H9 (cell line): Measurements from ENCODE around the gene DLG1. TPM values are rescaled to one million over a fixed set of nuclear protein-coding genes. Genes with fewer than 3 reads are reported as not detected.

Experiments
- DNase-seq: peaks from one replicate; pipeline ENCODE4 v3.0.0-alpha.2; 2017
- H2AFZ ChIP-seq: one replicate; pipeline ENCODE4 v1.6.1; 2013; ENCODE audit warnings: mild to moderate bottlenecking, low read length, control low read depth, moderate library complexity
- H2AK5ac ChIP-seq: 2 replicates; pipeline ENCODE4 v1.6.1; 2013; ENCODE audit warnings: low read length, control low read depth, mixed read lengths; ENCODE audit not compliant: insufficient read length
- H2BK120ac ChIP-seq: one replicate; pipeline ENCODE4 v1.6.1; 2013; ENCODE audit warnings: low read depth, mild to moderate bottlenecking, low read length, control low read depth, inconsistent platforms; ENCODE audit not compliant: poor library complexity, severe bottlenecking
- H2BK12ac ChIP-seq: 2 replicates; pipeline ENCODE4 v1.6.1; 2013; ENCODE audit warnings: low read length, control low read depth, mixed read lengths, low read depth; ENCODE audit not compliant: insufficient read length
- H2BK15ac ChIP-seq: 2 replicates; pipeline ENCODE4 v1.6.1; 2013; ENCODE audit warnings: low read depth, low read length, control low read depth
- H2BK20ac ChIP-seq: one replicate; pipeline ENCODE4 v1.6.1; 2013; ENCODE audit warnings: low read depth, mild to moderate bottlenecking, low read length, control low read depth, inconsistent platforms; ENCODE audit not compliant: poor library complexity, severe bottlenecking
- H2BK5ac ChIP-seq: 2 replicates; pipeline ENCODE4 v1.6.1; 2013; ENCODE audit warnings: low read length, control low read depth, mixed read lengths; ENCODE audit not compliant: insufficient read length
- H3K14ac ChIP-seq: 2 replicates; pipeline ENCODE4 v1.6.1; 2013; ENCODE audit warnings: low read length, control low read depth; ENCODE audit not compliant: insufficient read depth
- H3K18ac ChIP-seq: 2 replicates; pipeline ENCODE4 v1.6.1; 2013; ENCODE audit warnings: low read depth, mild to moderate bottlenecking, mixed read lengths, low read length, control low read depth; ENCODE audit not compliant: insufficient read length
- H3K23ac ChIP-seq: 2 replicates; pipeline ENCODE4 v1.6.1; 2013; ENCODE audit warnings: low read length, control low read depth, mixed read lengths, low read depth; ENCODE audit not compliant: insufficient read length
- H3K23me2 ChIP-seq: 2 replicates; pipeline ENCODE4 v1.6.1; 2013; ENCODE audit warnings: low read depth, mild to moderate bottlenecking, mixed read lengths, low read length, control low read depth; ENCODE audit not compliant: insufficient read length, poor library complexity, severe bottlenecking
- H3K27ac ChIP-seq: 2 replicates; pipeline ENCODE4 v1.5.1; 2013; ENCODE audit warnings: low read length, control low read depth, mixed read lengths, low read depth; ENCODE audit not compliant: insufficient read length
- H3K27me3 ChIP-seq: 2 replicates; pipeline ENCODE4 v1.6.1; 2013; ENCODE audit warnings: low read length, control low read depth, inconsistent platforms; ENCODE audit not compliant: insufficient read depth
- H3K4ac ChIP-seq: 2 replicates; pipeline ENCODE4 v1.6.1; 2013; ENCODE audit warnings: low read depth, mild to moderate bottlenecking, control low read depth, inconsistent platforms, low read length, moderate library complexity
- H3K4me1 ChIP-seq: 2 replicates; pipeline ENCODE4 v1.6.1; 2013; ENCODE audit warnings: low read length, control low read depth, inconsistent platforms; ENCODE audit not compliant: insufficient read depth
- H3K4me2 ChIP-seq: 2 replicates; pipeline ENCODE4 v1.6.1; 2013; ENCODE audit warnings: low read length, control low read depth, mixed read lengths; ENCODE audit not compliant: insufficient read length, insufficient read depth
- H3K56ac ChIP-seq: 2 replicates; pipeline ENCODE4 v1.6.1; 2013; ENCODE audit warnings: low read depth, mild to moderate bottlenecking, mixed read lengths, low read length, control low read depth; ENCODE audit not compliant: insufficient read length
- H3K79me1 ChIP-seq: 2 replicates; pipeline ENCODE4 v1.6.1; 2013; ENCODE audit warnings: low read depth, mild to moderate bottlenecking, moderate library complexity, low read length, control low read depth, inconsistent platforms; ENCODE audit not compliant: insufficient read depth, poor library complexity, severe bottlenecking
- H3K79me2 ChIP-seq: 2 replicates; pipeline ENCODE4 v1.6.1; 2013; ENCODE audit warnings: low read length, control low read depth, inconsistent platforms; ENCODE audit not compliant: insufficient read depth
- H3K9ac ChIP-seq: 2 replicates; pipeline ENCODE4 v1.6.1; 2013; ENCODE audit warnings: low read length, control low read depth, mixed read lengths; ENCODE audit not compliant: insufficient read length; ENCODE audit errors: extremely low read depth
- H3K9me3 ChIP-seq: one replicate; pipeline ENCODE4 v1.6.1; 2013; ENCODE audit warnings: low read depth, low read length, inconsistent platforms; ENCODE audit not compliant: control insufficient read depth
- H3T11ph ChIP-seq: one replicate; pipeline ENCODE4 v1.6.1; 2013; ENCODE audit warnings: mild to moderate bottlenecking, low read length, control low read depth, inconsistent platforms
- H4K20me1 ChIP-seq: one replicate; pipeline ENCODE4 v1.6.1; 2013; ENCODE audit not compliant: control insufficient read depth, insufficient read length, insufficient read depth
- H4K5ac ChIP-seq: 2 replicates; pipeline ENCODE4 v1.6.1; 2013; ENCODE audit warnings: low read depth, mild to moderate bottlenecking, mixed read lengths, low read length, control low read depth; ENCODE audit not compliant: insufficient read length
- H4K8ac ChIP-seq: replicated peaks from 2 replicates; pipeline ENCODE4 v1.6.1; 2013; ENCODE audit warnings: low read length, control low read depth, mixed read lengths, low read depth; ENCODE audit not compliant: insufficient read length
- H4K91ac ChIP-seq: 2 replicates; pipeline ENCODE4 v1.6.1; 2013; ENCODE audit warnings: low read depth, mild to moderate bottlenecking, moderate library complexity, mixed read lengths, low read length, control low read depth; ENCODE audit not compliant: insufficient read length
- H3K27ac Mint-ChIP-seq, 3 experiments: 2 replicates in 2 of 3; 3 replicates in 1 of 3; pipeline ENCODE4 v1.8.0; 2020 to 2021; ENCODE audit warnings: mixed read lengths in 3 of 3, mild to moderate bottlenecking in 1 of 3, moderate library complexity in 1 of 3
- H3K27me3 Mint-ChIP-seq: 2 replicates; pipeline ENCODE4 v1.8.0; 2021; ENCODE audit warnings: low read depth, mild to moderate bottlenecking, moderate library complexity, mixed read lengths
- H3K36me3 Mint-ChIP-seq, 3 experiments: 2 replicates in 2 of 3; 3 replicates in 1 of 3; pipeline ENCODE4 v1.8.0; 2020 to 2021; ENCODE audit warnings: low read depth in 3 of 3, mixed read lengths in 3 of 3; ENCODE audit not compliant: insufficient read depth in 1 of 3
- H3K4me1 Mint-ChIP-seq, 2 experiments: 2 replicates each; pipeline ENCODE4 v1.8.0; 2020; ENCODE audit warnings: mixed read lengths in 2 of 2
- H3K4me3 Mint-ChIP-seq, 2 experiments: 2 replicates in 1 of 2; 3 replicates in 1 of 2; pipeline ENCODE4 v1.8.0; 2020 to 2021; ENCODE audit warnings: mild to moderate bottlenecking in 2 of 2, mixed read lengths in 2 of 2, moderate library complexity in 1 of 2
- H3K9me3 Mint-ChIP-seq, 2 experiments: 2 replicates in 1 of 2; 3 replicates in 1 of 2; pipeline ENCODE4 v1.8.0; 2020; ENCODE audit warnings: mild to moderate bottlenecking in 2 of 2, mixed read lengths in 2 of 2, moderate library complexity in 1 of 2
- total RNA-seq: library from RNA; stranded (reverse); gene quantifications from 2 replicates; pipeline ENCODE4 v1.2.1, GENCODE V29; 2021
- TF ChIP-seq, protein P1 (sequence below): fragments of 200-600 bp; sonication (generic); conservative IDR thresholded peaks from 3 replicates; pipeline ENCODE4 v1.8.0; 2021; ENCODE audit warnings: antibody characterized with exemption, mild to moderate bottlenecking

DLG1 gene
- total RNA-seq, 1 experiment from 2014 or later = 84.1 TPM

GRCh38 chr3:197209366-197210260 is 88.8 kb downstream of the DLG1 start:
- H3K36me3 Mint-ChIP-seq = peaks cover 0 to 9% (median 6%) of the 10 kb centered on the region in 3 experiments; a peak in 6 of 7 replicates
- peak overlapping the region; percentile 32 to 69 (median 40); a peak in 4 of 7 replicates for H3K27ac Mint-ChIP-seq
- peaks cover 4% of the 10 kb centered on the region; the same call in 1 of the 2 replicates for H3K79me2 ChIP-seq
- H2AK5ac ChIP-seq = no peak overlapping the region
- peaks cover 63 to 67% of the 10 kb centered on the region in 2 experiments for H3K4me1 Mint-ChIP-seq
- no peak overlapping the region for H3K27ac ChIP-seq
- no peak overlapping the region for H2BK120ac ChIP-seq
- no peak overlapping the region for H4K5ac ChIP-seq
- TF ChIP-seq, protein P1, sequence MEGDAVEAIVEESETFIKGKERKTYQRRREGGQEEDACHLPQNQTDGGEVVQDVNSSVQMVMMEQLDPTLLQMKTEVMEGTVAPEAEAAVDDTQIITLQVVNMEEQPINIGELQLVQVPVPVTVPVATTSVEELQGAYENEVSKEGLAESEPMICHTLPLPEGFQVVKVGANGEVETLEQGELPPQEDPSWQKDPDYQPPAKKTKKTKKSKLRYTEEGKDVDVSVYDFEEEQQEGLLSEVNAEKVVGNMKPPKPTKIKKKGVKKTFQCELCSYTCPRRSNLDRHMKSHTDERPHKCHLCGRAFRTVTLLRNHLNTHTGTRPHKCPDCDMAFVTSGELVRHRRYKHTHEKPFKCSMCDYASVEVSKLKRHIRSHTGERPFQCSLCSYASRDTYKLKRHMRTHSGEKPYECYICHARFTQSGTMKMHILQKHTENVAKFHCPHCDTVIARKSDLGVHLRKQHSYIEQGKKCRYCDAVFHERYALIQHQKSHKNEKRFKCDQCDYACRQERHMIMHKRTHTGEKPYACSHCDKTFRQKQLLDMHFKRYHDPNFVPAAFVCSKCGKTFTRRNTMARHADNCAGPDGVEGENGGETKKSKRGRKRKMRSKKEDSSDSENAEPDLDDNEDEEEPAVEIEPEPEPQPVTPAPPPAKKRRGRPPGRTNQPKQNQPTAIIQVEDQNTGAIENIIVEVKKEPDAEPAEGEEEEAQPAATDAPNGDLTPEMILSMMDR = no peak
- no peak overlapping the region for H3K9ac ChIP-seq
- H4K8ac ChIP-seq = no peak overlapping the region
- H2BK20ac ChIP-seq = no peak overlapping the region
- H3K18ac ChIP-seq = no peak overlapping the region
- no peak overlapping the region for H2AFZ ChIP-seq
- no peak overlapping the region for H3K4ac ChIP-seq
- no peak overlapping the region for H4K91ac ChIP-seq
- peaks cover 0 to 5% of the 10 kb centered on the region in 2 experiments; a peak in 2 of 5 replicates for H3K9me3 Mint-ChIP-seq
- no peaks in the 10 kb centered on the region for H3K27me3 ChIP-seq
- no peaks in the 10 kb centered on the region for H4K20me1 ChIP-seq
- 0 out of 2 replicates have a peak, but pooled peaks cover 3% of the 10 kb centered on the region for H3K4me1 ChIP-seq
- H3K4me2 ChIP-seq = no peak overlapping the region
- no peaks in the 10 kb centered on the region for H3K9me3 ChIP-seq
- no peak overlapping the region for H2BK15ac ChIP-seq
- H3K79me1 ChIP-seq = no peaks in the 10 kb centered on the region
- no peak overlapping the region for H3T11ph ChIP-seq
- no peak overlapping the region for H3K23ac ChIP-seq
- no peaks in the 10 kb centered on the region for H3K23me2 ChIP-seq
- H2BK12ac ChIP-seq = no peak overlapping the region
- no peak overlapping the region for H3K4me3 Mint-ChIP-seq
- no peak overlapping the region for H3K56ac ChIP-seq
- H3K14ac ChIP-seq = no peak overlapping the region
- DNase-seq = no peak
- no peak overlapping the region for H2BK5ac ChIP-seq
- no peaks in the 10 kb centered on the region for H3K27me3 Mint-ChIP-seq
